BLaER1 treated with 17β-estradiol and CSF1 and Interleukin-3, amounts not matched to agents 10 nM and 100 nM (cell line): ENCODE results near the gene DOP1A.

Source experiments
- H3K27ac ChIP-seq, 11 experiments: shearing (Covaris generic); formaldehyde crosslinking; 2 replicates each; pipeline ENCODE4 v1.8.1; 2022
- H3K27me3 ChIP-seq, 11 experiments: shearing (Covaris generic); formaldehyde crosslinking; 2 replicates each; pipeline ENCODE4 v1.8.1; 2022
- H3K36me3 ChIP-seq, 11 experiments: shearing (Covaris generic); formaldehyde crosslinking; 2 replicates each; pipeline ENCODE4 v1.8.1; 2022
- H3K4me1 ChIP-seq, 10 experiments: shearing (Covaris generic); formaldehyde crosslinking; 2 replicates each; pipeline ENCODE4 v1.8.1; 2022
- H3K4me2 ChIP-seq, 11 experiments: shearing (Covaris generic); formaldehyde crosslinking; 2 replicates each; pipeline ENCODE4 v1.8.1; 2022
- H3K4me3 ChIP-seq, 10 experiments: shearing (Covaris generic); formaldehyde crosslinking; 2 replicates each; pipeline ENCODE4 v1.8.1; 2022
- H3K9ac ChIP-seq, 11 experiments: shearing (Covaris generic); formaldehyde crosslinking; 2 replicates each; pipeline ENCODE4 v1.8.1; 2022
- H3K9me3 ChIP-seq, 11 experiments: shearing (Covaris generic); formaldehyde crosslinking; replicated peaks in 1 of 11; 2 replicates each; pipeline ENCODE4 v1.8.1; 2022
- H4K20me1 ChIP-seq, 11 experiments: shearing (Covaris generic); formaldehyde crosslinking; 2 replicates each; pipeline ENCODE4 v1.8.1; 2022
- Cebpa-rat ChIP-seq, 11 experiments: shearing (Covaris generic); IDR thresholded peaks; 2 replicates each; pipeline ENCODE4 v1.8.1; 2022

DOP1A gene, protein sequence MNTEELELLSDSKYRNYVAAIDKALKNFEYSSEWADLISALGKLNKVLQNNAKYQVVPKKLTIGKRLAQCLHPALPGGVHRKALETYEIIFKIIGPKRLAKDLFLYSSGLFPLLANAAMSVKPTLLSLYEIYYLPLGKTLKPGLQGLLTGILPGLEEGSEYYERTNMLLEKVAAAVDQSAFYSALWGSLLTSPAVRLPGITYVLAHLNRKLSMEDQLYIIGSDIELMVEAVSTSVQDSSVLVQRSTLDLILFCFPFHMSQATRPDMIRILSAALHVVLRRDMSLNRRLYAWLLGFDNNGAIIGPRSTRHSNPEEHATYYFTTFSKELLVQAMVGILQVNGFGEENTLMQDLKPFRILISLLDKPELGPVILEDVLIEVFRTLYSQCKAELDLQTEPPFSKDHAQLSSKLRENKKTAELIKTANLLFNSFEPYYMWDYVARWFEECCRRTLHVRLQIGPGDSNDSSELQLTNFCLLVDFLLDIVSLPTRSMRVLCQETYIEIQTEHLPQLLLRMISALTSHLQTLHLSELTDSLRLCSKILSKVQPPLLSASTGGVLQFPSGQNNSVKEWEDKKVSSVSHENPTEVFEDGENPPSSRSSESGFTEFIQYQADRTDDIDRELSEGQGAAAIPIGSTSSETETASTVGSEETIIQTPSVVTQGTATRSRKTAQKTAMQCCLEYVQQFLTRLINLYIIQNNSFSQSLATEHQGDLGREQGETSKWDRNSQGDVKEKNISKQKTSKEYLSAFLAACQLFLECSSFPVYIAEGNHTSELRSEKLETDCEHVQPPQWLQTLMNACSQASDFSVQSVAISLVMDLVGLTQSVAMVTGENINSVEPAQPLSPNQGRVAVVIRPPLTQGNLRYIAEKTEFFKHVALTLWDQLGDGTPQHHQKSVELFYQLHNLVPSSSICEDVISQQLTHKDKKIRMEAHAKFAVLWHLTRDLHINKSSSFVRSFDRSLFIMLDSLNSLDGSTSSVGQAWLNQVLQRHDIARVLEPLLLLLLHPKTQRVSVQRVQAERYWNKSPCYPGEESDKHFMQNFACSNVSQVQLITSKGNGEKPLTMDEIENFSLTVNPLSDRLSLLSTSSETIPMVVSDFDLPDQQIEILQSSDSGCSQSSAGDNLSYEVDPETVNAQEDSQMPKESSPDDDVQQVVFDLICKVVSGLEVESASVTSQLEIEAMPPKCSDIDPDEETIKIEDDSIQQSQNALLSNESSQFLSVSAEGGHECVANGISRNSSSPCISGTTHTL (N-terminal part only)

DNA sequence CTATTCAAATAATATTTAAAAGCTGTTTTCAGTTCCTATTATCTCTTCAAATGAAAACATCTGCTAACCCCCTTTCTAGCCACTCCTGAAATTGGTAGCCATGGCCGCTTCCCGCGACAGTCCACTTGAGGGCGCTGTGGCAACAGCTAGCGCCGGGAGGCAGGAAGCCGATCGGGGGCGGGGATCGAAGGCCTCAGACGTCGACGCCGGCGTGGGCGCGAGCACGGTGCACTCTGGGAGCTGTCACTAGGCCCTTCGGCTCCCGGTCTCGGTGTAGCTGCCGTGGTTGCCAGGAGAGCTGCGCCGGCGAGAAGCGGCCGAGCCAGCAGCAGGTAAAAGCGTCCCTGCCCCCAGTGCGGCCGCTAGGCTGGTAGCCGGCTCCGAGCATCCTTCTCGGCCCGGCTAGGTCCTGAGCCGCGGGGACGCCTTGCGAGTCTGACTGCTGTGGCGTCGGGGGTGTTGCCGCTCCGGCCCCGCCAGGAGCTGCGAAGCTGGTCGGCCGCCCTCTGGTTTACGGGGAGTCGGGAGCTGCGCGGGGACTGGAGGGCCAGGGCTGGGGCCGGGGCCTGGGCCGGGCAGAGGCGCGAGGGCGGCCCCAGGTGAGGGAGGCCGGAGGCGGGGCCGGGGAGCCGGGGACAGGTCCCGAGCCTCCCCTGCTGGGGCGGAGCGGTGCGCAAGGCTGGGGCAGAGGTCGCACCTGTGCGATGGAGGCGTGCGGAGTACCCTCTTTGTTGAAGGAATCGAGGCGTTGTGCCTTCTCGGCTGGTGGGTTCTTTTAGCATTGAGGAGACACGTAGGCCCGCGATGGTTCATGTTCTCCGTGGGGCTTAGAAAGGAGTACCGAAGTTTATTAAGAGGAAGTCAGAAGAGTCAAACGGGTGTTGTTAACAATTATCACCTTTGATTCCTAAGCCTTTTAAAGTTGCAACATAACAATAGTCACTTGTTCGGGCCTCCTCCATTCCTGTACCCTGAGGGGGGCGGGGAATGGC lies at the start of gene DOP1A:
TSS of gene DOP1A (plus strand) at position 224 of the 992 bp plus-strand sequence. CDS start 29,307 bp downstream, outside the sequence.
- Histone ChIP-seq H4K20me1 (no peaks in the 10 kb centered on the region), H3K36me3 (no peaks in the 10 kb centered on the region), H3K27ac (peak within 1 kb of the TSS; percentile 57 to 80 (median 70)), H3K9me3 (no peaks in the 10 kb centered on the region), H3K9ac (peak within 1 kb of the TSS; percentile 74 to 88 (median 82)), H3K4me3 (peak within 1 kb of the TSS; percentile 71 to 85 (median 76)), H3K4me1 (peaks cover 10 to 37% (median 25%) of the 10 kb centered on the region in 10 experiments; a peak in 17 of 20 replicates), H3K27me3 (no peaks in the 10 kb centered on the region), H3K4me2 (peak within 1 kb of the TSS; percentile 65 to 78 (median 73))
- no peak for TF ChIP-seq Cebpa-rat (IDR thresholded peaks at IDR 0.05)

DNA sequence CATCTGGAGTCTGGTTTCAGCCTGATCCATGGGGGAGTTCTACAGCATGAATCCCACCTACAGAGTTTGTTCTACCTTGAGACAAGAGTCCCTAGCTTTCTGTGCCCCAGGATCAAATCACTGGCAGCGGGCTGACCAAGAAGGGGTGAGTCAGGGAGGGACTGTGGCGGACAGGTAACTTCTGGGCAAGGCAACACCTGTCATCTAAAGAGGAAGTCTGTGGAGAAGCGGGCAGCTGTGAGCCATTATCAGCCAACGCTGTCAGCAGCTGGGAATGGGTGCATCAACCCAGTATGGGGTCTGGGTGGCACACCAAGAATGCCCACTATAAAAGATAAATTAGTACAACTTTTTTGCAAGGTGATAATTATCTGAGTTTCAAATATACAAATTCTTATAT lies 47.7 kb upstream of the DOP1A start:
- H3K36me3 ChIP-seq, result peaks cover 0 to 15% (median 5%) of the 10 kb centered on the region in 11 experiments; a peak in 10 of 22 replicates
- H3K4me2 ChIP-seq, result no peak overlapping the region
- H3K27ac ChIP-seq, result no peak overlapping the region
- H3K27me3 ChIP-seq, result no peaks in the 10 kb centered on the region
- no peak overlapping the region for H3K9ac ChIP-seq
- peaks cover 0 to 10% (median 0%) of the 10 kb centered on the region in 11 experiments; a peak in 5 of 22 replicates for H3K9me3 ChIP-seq
- no peak for TF ChIP-seq Cebpa-rat (IDR thresholded peaks at IDR 0.05)
- no peaks in the 10 kb centered on the region for H4K20me1 ChIP-seq
- H3K4me3 ChIP-seq, result no peak overlapping the region
- no peaks in the 10 kb centered on the region for H3K4me1 ChIP-seq

DNA sequence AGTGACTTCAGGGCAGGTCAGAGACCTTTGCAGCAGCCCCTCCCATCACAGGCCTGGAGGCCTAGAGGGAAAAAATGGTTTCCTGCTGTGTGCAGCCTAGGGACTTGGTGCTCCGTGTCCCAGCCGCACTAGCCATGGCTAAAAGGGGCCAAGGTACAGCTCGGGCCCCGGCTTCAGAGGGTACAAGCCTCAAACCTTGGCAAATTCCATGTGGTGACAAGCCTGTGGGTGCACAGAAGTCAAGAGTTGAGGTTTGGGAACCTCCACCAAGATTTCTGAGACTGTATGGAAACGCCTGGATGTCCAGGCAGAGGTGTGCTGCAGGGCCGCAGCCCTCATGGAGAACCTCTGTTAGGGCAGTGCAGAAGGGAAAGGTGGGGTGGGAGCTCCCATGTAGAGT lies 35.8 kb upstream of the DOP1A start:
- H3K9ac ChIP-seq, result no peak overlapping the region
- no peaks in the 10 kb centered on the region for H4K20me1 ChIP-seq
- H3K4me2 ChIP-seq, result no peak overlapping the region
- peaks cover 20 to 34% (median 27%) of the 10 kb centered on the region in 11 experiments for H3K9me3 ChIP-seq
- no peaks in the 10 kb centered on the region for H3K4me1 ChIP-seq
- no peaks in the 10 kb centered on the region for H3K27me3 ChIP-seq
- no peak overlapping the region for H3K4me3 ChIP-seq
- no peak overlapping the region for H3K27ac ChIP-seq
- no peak for TF ChIP-seq Cebpa-rat (IDR thresholded peaks at IDR 0.05)
- H3K36me3 ChIP-seq, result peaks cover 7 to 21% (median 13%) of the 10 kb centered on the region in 11 experiments; a peak in 15 of 22 replicates

DNA sequence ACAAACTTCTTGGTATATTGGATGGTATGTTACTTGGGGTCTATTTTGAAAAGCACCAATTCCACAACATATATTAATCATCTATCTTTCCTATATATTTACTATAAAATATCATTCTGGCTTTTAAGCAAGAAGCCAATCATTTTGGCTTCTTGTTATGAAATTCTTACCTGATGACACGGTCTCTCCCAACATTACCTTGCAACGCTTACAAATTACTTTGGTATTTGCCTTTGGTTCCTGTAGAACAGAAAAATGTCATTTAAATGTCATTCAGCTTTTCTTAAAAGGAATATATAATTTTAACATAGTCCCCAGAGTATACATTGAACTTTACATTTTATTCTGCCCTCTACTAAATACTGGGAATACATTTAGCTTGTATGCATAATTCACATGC lies 29.2 kb upstream of the DOP1A start:
- no peaks in the 10 kb centered on the region for H3K4me1 ChIP-seq
- no peak for TF ChIP-seq Cebpa-rat (IDR thresholded peaks at IDR 0.05)
- 0 out of 22 replicates have a peak, but pooled peaks cover 0 to 4% (median 0%) of the 10 kb centered on the region in 11 experiments for H3K36me3 ChIP-seq
- no peak overlapping the region for H3K4me3 ChIP-seq
- no peaks in the 10 kb centered on the region for H3K27me3 ChIP-seq
- no peaks in the 10 kb centered on the region for H4K20me1 ChIP-seq
- no peak overlapping the region for H3K27ac ChIP-seq
- peaks cover 0 to 12% (median 5%) of the 10 kb centered on the region in 11 experiments; a peak in 11 of 22 replicates for H3K9me3 ChIP-seq
- no peak overlapping the region for H3K4me2 ChIP-seq
- no peak overlapping the region for H3K9ac ChIP-seq

DNA sequence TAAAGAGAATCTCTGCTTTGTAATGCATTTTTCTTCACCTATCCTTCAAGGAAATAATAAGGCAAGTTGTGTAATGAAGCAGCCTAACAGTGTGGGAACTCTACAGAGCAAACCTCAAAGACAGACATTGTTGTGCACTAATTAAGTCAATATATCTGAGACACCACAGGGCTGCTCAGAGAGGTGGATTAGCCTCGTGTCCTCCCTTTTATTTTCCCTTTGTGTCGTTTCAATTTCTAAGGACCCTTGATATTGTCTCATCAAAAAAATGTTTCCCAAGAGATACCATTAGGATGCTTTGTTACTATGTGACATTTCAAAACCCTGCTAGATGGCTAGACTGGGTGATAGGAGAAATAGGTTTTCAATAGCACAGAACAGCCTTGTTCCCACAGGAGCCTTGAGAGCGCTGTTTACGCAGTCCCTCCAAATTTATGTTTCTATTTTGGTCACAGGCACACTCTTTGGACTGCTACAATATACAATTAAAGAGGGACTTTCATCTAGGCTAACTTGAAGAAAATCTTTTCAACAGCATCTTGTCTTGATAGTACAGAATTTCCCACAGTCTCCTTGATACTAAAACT lies 24.9 kb upstream of the DOP1A start:
- H4K20me1 ChIP-seq, result no peaks in the 10 kb centered on the region
- H3K4me1 ChIP-seq, result no peaks in the 10 kb centered on the region
- H3K4me2 ChIP-seq, result no peak overlapping the region
- no peak overlapping the region for H3K27ac ChIP-seq
- no peaks in the 10 kb centered on the region for H3K9me3 ChIP-seq
- TF ChIP-seq Cebpa-rat (IDR thresholded peaks at IDR 0.05), result no peak
- peaks cover 0 to 5% (median 0%) of the 10 kb centered on the region in 11 experiments; a peak in 1 of 22 replicates for H3K36me3 ChIP-seq
- no peaks in the 10 kb centered on the region for H3K27me3 ChIP-seq
- no peak overlapping the region for H3K4me3 ChIP-seq
- H3K9ac ChIP-seq, result no peak overlapping the region

DNA sequence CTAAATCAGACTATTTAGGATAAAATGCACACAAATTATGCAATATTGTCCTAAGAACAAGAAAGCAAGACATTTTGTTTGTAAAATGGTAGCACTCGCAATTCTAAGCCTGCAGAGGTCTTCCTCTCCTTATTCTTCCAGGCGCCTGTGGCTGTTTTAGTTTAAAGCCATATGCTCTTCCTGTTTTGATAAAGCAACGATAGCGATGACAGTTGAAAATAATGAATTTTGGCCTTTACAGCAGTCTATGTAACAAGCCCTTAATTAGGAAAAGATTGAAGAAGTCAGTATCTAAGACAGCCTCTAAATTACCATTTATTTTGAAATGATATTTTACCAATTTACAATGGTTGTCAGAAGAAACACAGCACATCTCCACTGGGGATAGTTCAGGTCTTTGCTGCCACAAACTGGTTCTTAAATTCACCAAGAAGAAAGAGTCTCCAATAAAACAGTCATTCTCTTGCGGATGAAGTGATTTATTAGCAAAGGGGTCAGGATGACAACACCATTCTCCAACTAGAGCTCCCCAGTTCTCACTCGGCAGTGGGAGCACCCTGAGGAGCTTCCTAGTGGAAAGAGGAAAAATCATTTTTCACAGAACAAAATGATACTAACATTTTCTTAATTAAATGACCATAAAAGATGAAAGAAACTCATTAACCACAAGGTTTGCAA lies 23.2 kb upstream of the DOP1A start:
- H4K20me1 ChIP-seq, result no peaks in the 10 kb centered on the region
- H3K27ac ChIP-seq, result no peak overlapping the region
- no peak overlapping the region for H3K9ac ChIP-seq
- H3K4me2 ChIP-seq, result no peak overlapping the region
- peaks cover 0 to 5% (median 0%) of the 10 kb centered on the region in 11 experiments; a peak in 1 of 22 replicates for H3K36me3 ChIP-seq
- H3K4me1 ChIP-seq, result no peaks in the 10 kb centered on the region
- H3K4me3 ChIP-seq, result no peak overlapping the region
- no peaks in the 10 kb centered on the region for H3K9me3 ChIP-seq
- no peak for TF ChIP-seq Cebpa-rat (IDR thresholded peaks at IDR 0.05)
- H3K27me3 ChIP-seq, result no peaks in the 10 kb centered on the region

DNA sequence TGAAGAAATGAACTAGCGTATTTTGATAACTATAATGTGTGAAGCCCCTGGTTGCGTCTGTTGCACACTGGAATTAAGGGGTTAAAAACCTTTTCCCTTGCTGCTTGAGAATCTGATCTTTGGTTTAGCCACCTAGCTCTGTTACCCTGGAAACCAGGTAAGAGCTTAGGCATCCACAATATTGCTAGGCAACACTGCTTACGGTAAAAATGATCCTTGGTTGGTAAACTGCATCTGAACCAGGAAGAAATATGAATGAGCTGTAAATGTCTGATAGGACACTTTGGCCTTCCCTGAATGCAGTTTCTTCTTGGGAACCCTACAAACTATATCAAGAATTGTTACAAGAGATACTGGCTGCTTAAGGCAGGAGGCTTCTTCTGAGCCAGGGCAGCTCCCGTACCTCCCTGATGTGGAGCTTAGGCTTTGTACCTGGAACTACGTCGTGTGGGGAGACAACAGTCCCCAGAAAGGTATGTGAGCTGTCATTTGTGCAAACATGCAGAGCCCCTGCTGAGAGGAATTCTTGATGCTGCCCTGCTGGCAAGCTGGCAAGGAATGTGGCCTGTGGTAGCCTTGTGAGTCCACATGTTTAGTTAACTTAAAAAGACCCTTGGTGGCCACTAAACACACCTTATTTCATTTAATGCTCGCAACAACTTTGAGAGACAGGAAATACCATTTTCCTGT lies 20.3 kb upstream of the DOP1A start:
- Histone ChIP-seq H3K4me3 (no peak overlapping the region), H3K36me3 (peaks cover 0 to 5% (median 0%) of the 10 kb centered on the region in 11 experiments; a peak in 1 of 22 replicates), H3K27me3 (no peaks in the 10 kb centered on the region), H3K27ac (no peak overlapping the region), H4K20me1 (no peaks in the 10 kb centered on the region), H3K4me2 (no peak overlapping the region), H3K9ac (no peak overlapping the region), H3K9me3 (no peaks in the 10 kb centered on the region), H3K4me1 (no peaks in the 10 kb centered on the region)
- no peak for TF ChIP-seq Cebpa-rat (IDR thresholded peaks at IDR 0.05)
